Fibroblast of lung (primary cell): ENCODE data around the gene HDAC10. TPM values are rescaled to one million over a fixed set of nuclear protein-coding genes. Genes with fewer than 3 reads are reported as not detected.

ENCODE experiments used
- DNase-seq, 2 donors: peaks; one replicate each; pipeline versions ENCODE4 v3.0.0 to v3.0.0-alpha.2; 2010; ENCODE audit warnings: low read depth in 2 of 2
- H2AFZ ChIP-seq: 2 replicates; pipeline ENCODE4 v1.5.1; 2012; ENCODE audit warnings: low read length, control low read depth, inconsistent platforms
- H3K27ac ChIP-seq: 2 replicates; pipeline ENCODE4 v1.5.1; 2011; ENCODE audit warnings: low read length, control low read depth; ENCODE audit not compliant: insufficient read depth
- H3K27me3 ChIP-seq: 2 replicates; pipeline ENCODE4 v1.5.1; 2011; ENCODE audit warnings: mild to moderate bottlenecking, low read length; ENCODE audit not compliant: control insufficient read depth, insufficient read depth
- H3K36me3 ChIP-seq: 2 replicates; pipeline ENCODE4 v1.5.1; 2011; ENCODE audit warnings: low read length; ENCODE audit not compliant: control insufficient read depth, insufficient read depth
- H3K4me1 ChIP-seq: 2 replicates; pipeline ENCODE4 v1.5.1; 2011; ENCODE audit warnings: low read length; ENCODE audit not compliant: control insufficient read depth, insufficient read depth; ENCODE audit errors: extremely low read depth
- H3K4me2 ChIP-seq: 2 replicates; pipeline ENCODE4 v1.5.1; 2011; ENCODE audit warnings: low read length, control low read depth; ENCODE audit not compliant: insufficient read depth; ENCODE audit errors: extremely low read depth
- H3K4me3 ChIP-seq, 4 experiments: fragments of 200-600 bp in 1 of 4; sonication (generic) in 1 of 4; replicated peaks in 1 of 4; 2 replicates each; pipeline ENCODE4 v1.5.1; 2011 to 2016; ENCODE audit warnings: low read length in 4 of 4, low read depth in 3 of 4, mild to moderate bottlenecking in 3 of 4, control low read depth in 2 of 4, inconsistent platforms in 1 of 4, mixed read lengths in 1 of 4; ENCODE audit not compliant: insufficient read depth in 1 of 4; ENCODE audit errors: control extremely low read depth in 1 of 4
- H3K79me2 ChIP-seq: 2 replicates; pipeline ENCODE4 v1.5.1; 2012; ENCODE audit warnings: mild to moderate bottlenecking, low read length, inconsistent platforms; ENCODE audit not compliant: control insufficient read depth, insufficient read depth
- H3K9ac ChIP-seq: 2 replicates; pipeline ENCODE4 v1.5.1; 2011; ENCODE audit warnings: mild to moderate bottlenecking, low read length, control low read depth; ENCODE audit not compliant: insufficient read depth
- H3K9me3 ChIP-seq: 2 replicates; pipeline ENCODE4 v1.5.1; 2012; ENCODE audit warnings: low read depth, low read length; ENCODE audit not compliant: control insufficient read depth, insufficient read depth
- H4K20me1 ChIP-seq: 2 replicates; pipeline ENCODE4 v1.5.1; 2011; ENCODE audit warnings: low read length; ENCODE audit not compliant: control insufficient read depth, insufficient read depth; ENCODE audit errors: extremely low read depth
- CTCF ChIP-seq, 2 donors: IDR thresholded peaks in 1 of 2; conservative IDR thresholded peaks in 1 of 2; 1 replicate in 1 of 2; 2 replicates in 1 of 2; pipeline ENCODE4 v1.5.1; 2011 to 2012; ENCODE audit warnings: low read length in 2 of 2, control low read depth in 1 of 2, inconsistent platforms in 1 of 2, low read depth in 1 of 2, mild to moderate bottlenecking in 1 of 2
- EZH2 ChIP-seq: IDR thresholded peaks from 2 replicates; pipeline ENCODE4 v1.5.1; 2012; ENCODE audit warnings: low read length, control low read depth, mild to moderate bottlenecking; ENCODE audit errors: missing control alignments
- polyA plus RNA-seq, 2 donors: library from polyadenylated mRNA; depleted of rRNA in 1 of 2; stranded (reverse) in 1 of 2; unstranded in 1 of 2; fragments of >200 nt; gene quantifications; 2 replicates each; pipeline ENCODE4 v1.2.1, GENCODE V29; 2011 to 2012; ENCODE audit warnings: missing spikeins in 1 of 2
- total RNA-seq: library from RNA; depleted of rRNA; stranded (reverse); fragments of >200 nt; gene quantifications from 2 replicates; pipeline ENCODE4 v1.2.1, GENCODE V29; 2014

HDAC10 gene
- total and polyA plus RNA-seq, 2 donors (not counting 1 experiment from before 2014, with no cell fraction given), result 5.1 to 27.6 TPM

GRCh38 chr22:50225200-50225969, 25.7 kb downstream of the HDAC10 start:
- no peak for DNase-seq
- no peak overlapping the region for H3K27ac ChIP-seq
- no peak overlapping the region for H3K4me3 ChIP-seq
- H4K20me1 ChIP-seq, result no peaks in the 10 kb centered on the region
- no peak overlapping the region for H3K4me2 ChIP-seq
- no peak overlapping the region for H2AFZ ChIP-seq
- no peaks in the 10 kb centered on the region for H3K79me2 ChIP-seq
- TF ChIP-seq CTCF (conservative IDR thresholded peaks at IDR 0.05 in 1 of 2, IDR thresholded peaks at IDR 0.05 in 1 of 2; ENCODE audit: low read depth in 1 of 2, low read length in 2 of 2) (no peak), EZH2 (no peak)
- H3K27me3 ChIP-seq, result no peaks in the 10 kb centered on the region
- H3K36me3 ChIP-seq, result peaks cover 37% of the 10 kb centered on the region
- H3K9ac ChIP-seq, result no peak overlapping the region
- H3K4me1 ChIP-seq, result no peaks in the 10 kb centered on the region
- no peaks in the 10 kb centered on the region for H3K9me3 ChIP-seq

GRCh38 chr22:50224071-50224470, 27.0 kb downstream of the HDAC10 start:
- H3K9me3 ChIP-seq, result no peaks in the 10 kb centered on the region
- H3K27me3 ChIP-seq, result no peaks in the 10 kb centered on the region
- no peak overlapping the region for H3K4me2 ChIP-seq
- no peak overlapping the region for H3K4me3 ChIP-seq
- no peak for DNase-seq
- H3K9ac ChIP-seq, result no peak overlapping the region
- no peak overlapping the region for H2AFZ ChIP-seq
- H3K27ac ChIP-seq, result no peak overlapping the region
- H3K36me3 ChIP-seq, result peaks cover 43% of the 10 kb centered on the region
- no peaks in the 10 kb centered on the region for H3K79me2 ChIP-seq
- TF ChIP-seq CTCF (conservative IDR thresholded peaks at IDR 0.05 in 1 of 2, IDR thresholded peaks at IDR 0.05 in 1 of 2; ENCODE audit: low read depth in 1 of 2, low read length in 2 of 2) (no peak), EZH2 (no peak)
- H3K4me1 ChIP-seq, result no peaks in the 10 kb centered on the region
- H4K20me1 ChIP-seq, result no peaks in the 10 kb centered on the region

- no peak overlapping the region for H2AFZ ChIP-seq
- no peaks in the 10 kb centered on the region for H3K4me1 ChIP-seq
- no peak overlapping the region for H3K4me3 ChIP-seq
- H3K27ac ChIP-seq, result no peak overlapping the region
- H4K20me1 ChIP-seq, result no peaks in the 10 kb centered on the region
- no peaks in the 10 kb centered on the region for H3K79me2 ChIP-seq
- peaks cover 54% of the 10 kb centered on the region for H3K36me3 ChIP-seq
- no peaks in the 10 kb centered on the region for H3K9me3 ChIP-seq
- H3K9ac ChIP-seq, result no peak overlapping the region
- H3K27me3 ChIP-seq, result no peaks in the 10 kb centered on the region
- DNase-seq, result no peak
- no peak overlapping the region for H3K4me2 ChIP-seq
- TF ChIP-seq CTCF (conservative IDR thresholded peaks at IDR 0.05 in 1 of 2, IDR thresholded peaks at IDR 0.05 in 1 of 2; ENCODE audit: low read depth in 1 of 2, low read length in 2 of 2) (no peak), EZH2 (no peak)
Observed at GRCh38 chr22:50222508-50222907, 28.6 kb downstream of the HDAC10 start.
